AG04449 (cell line): ENCODE data around the gene LITAF.

Experiments used
- CTCF ChIA-PET: fragments of 350-600 bp; formaldehyde crosslinking; extraction: SDS; loops from one replicate; lab custom pipeline; 2021; ENCODE audit warnings: antibody characterized with exemption; lab: Yijun Ruan, JAX
- POLR2A ChIA-PET: fragments of 400-600, 350-600 bp; formaldehyde crosslinking; extraction: SDS; loops from one replicate; lab custom pipeline; 2020; ENCODE audit warnings: antibody characterized with exemption, inconsistent platforms; lab: Yijun Ruan, JAX
- DNase-seq: peaks from one replicate; pipeline ENCODE4 v3.0.0-alpha.2; 2010; ENCODE audit warnings: low read depth, low spot score
- H3K4me3 ChIP-seq: 2 replicates; pipeline ENCODE4 v1.5.1; 2011; ENCODE audit warnings: low read depth, mild to moderate bottlenecking, control low read depth, low read length
- CTCF ChIP-seq: IDR thresholded peaks from one replicate; pipeline ENCODE4 v1.5.1; 2011; ENCODE audit warnings: mild to moderate bottlenecking, moderate library complexity, low read length, control low read depth, inconsistent platforms; ENCODE audit not compliant: insufficient read depth; ENCODE audit errors: missing control alignments

Gene LITAF

DNA sequence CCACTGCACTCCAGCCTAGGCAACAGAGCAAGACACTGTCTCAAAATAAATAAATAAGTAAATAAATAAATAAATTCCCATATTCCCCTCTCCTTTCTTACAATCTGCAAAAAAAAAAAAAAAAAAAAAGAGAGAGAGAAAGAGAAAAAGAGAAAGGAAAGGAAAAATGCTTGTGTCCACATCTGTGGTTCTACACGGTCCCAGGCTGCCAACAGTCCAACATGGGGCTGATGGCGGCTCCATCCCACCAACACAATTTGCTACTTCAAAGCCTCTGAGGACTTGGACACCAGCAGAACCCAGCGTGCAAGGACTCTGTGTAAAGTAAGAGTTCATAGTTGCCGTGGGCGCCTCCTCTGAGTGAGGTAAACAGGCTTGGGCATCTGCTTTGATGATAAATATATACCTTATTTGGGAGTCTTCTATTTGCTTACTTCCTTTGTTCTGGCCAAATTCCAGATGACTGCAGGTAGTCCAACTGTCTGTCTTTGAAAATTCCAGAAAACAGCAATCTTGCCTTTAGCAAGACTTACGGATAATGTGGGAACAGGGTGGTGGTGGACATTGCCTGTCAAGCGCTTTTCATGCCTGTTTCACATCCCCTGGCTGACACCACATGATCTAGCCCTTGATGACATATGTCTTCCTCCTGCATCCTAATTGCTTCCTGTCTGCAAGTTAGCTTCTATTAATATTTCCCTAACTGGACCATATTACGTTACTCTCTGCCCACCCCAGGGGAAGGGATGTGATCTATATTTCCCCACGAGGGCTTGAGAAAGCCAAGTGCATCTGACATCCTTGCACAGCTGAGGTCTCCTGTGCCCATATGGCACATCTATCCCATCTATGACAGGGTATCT, 10.1 kb downstream of the LITAF start:
- TF ChIP-seq CTCF, result no peak
- POLR2A ChIA-PET, result interaction anchor here (0.8 to 1.1 kb wide), 2 partner anchors 166 to 321 kb away, joined by 4 to 5 read pairs; partner anchors contain the start of gene SOCS1
- DNase-seq, result no peak
- CTCF ChIA-PET, result no interaction called here
- H3K4me3 ChIP-seq, result no peak overlapping the region

GRCh38 chr16:11575223-11575589, 11.5 kb downstream of the LITAF start:
- TF ChIP-seq CTCF, result no peak
- H3K4me3 ChIP-seq, result no peak overlapping the region
- CTCF ChIA-PET, result interaction anchor here (1.5 kb wide), 1 partner anchor 12 kb away, joined by 6 read pairs; the partner anchor contains the start of gene LITAF
- DNase-seq, result no peak
- POLR2A ChIA-PET, result interaction anchor here (1.1 kb wide), 1 partner anchor 165 kb away, joined by 4 read pairs; no protein-coding TSS in a partner anchor

- ChIA-PET POLR2A (interaction anchor here (0.5 kb wide), 1 partner anchor 21 kb away, joined by 3 read pairs; no protein-coding TSS in a partner anchor), CTCF (no interaction called here)
These were observed 14.3 kb downstream of the LITAF start for GRCh38 chr16:11572301-11572995.

DNA sequence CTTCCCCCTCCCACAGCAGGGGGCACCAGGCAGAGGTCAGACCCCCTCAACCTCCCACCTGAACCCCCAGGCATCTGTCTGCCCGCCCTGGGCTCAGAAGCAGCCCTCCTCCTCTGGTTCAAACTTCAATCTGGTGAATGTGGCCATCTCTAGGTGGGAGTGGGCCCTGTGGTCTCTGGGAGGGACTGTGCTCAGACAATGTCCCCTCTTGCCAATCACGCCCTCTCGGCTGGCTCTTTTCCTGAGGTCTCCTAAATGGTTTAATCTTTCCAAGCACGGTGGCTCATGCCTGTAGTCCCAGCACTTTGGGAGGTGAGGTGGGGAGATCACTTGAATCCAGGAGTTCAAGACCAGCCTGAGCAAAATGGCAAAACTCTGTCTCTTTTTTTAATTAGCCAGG, 15.2 kb downstream of the LITAF start:
- no peak overlapping the region for H3K4me3 ChIP-seq
- ChIA-PET POLR2A (no interaction called here), CTCF (no interaction called here)
- DNase-seq, result no peak
- no peak for TF ChIP-seq CTCF

More at GRCh38 chr16:11572301-11572995, 14.3 kb downstream of the LITAF start:
- no peak overlapping the region for H3K4me3 ChIP-seq
- no peak for TF ChIP-seq CTCF
- no peak for DNase-seq

DNA sequence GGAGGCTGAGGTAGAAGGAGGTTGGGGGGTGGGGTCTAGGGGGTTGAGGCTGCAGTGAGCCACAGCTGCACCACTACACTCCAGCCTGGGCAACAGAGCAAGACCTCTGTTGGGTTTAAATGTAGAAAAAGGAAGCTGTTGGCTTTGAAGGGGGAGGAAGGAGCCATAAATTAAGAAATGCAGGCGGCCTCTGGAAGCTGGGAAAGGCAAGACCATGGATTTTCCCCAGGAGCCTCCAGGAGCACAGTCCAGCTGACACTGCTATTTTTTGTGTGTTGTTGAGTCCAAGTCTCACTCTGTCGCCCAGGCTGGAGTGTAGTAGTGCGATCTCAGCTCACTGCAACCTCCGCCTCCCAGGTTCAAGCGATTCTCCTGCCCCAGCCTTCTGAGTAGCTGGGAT, 15.9 kb downstream of the LITAF start:
- ChIA-PET POLR2A (no interaction called here), CTCF (interaction anchor here (0.9 kb wide), 1 partner anchor 39 kb away, joined by 3 read pairs; no protein-coding TSS in a partner anchor)
- DNase-seq, result no peak
- TF ChIP-seq CTCF, result no peak
- no peak overlapping the region for H3K4me3 ChIP-seq

- ChIA-PET CTCF (interaction anchor here (0.9 to 1.7 kb wide), 2 partner anchors 38 kb away, joined by 3 to 4 read pairs; no protein-coding TSS in a partner anchor), POLR2A (no interaction called here)
- no peak for DNase-seq
- TF ChIP-seq CTCF, result no peak
- H3K4me3 ChIP-seq, result no peak overlapping the region
These were observed 16.5 kb downstream of the LITAF start for GRCh38 chr16:11570258-11570657.
